ENCODE data around the gene IQSEC3.

The IQSEC3 gene

DNA sequence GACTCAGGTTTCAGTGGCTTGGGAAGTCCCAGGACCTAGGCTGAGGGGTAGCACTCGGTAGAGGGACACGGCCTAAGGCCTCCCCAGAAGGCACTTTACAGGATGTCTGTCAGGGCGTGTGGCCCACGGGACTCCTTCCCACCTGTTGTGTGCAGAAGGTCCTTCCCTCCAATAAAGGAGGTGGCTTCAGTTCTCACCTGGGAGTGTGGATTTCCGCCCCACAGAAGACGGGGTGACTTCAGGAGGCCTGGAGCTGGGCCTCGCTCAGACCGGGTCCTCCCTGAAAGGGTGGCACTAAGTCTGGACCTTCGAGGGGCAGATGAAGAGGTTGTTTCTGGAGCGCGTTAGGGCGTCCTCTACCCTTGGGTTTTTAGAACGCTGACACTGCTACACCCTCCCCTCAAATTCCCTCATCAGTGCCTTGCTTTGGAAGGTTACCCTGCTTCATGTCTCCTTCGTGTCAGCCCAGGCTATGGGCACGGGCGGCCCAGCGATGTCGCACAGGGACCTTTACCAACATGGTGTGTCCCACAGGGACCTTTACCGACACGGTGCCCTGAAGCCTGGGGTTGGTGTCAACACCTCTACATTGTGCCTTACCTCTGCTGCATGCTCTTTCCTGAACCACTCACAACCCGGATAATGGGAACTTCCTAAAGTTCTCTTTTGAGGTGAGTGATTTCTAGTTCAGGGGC, 140.3 kb downstream of the IQSEC3 start:
- ChIA-PET CTCF (no interaction called here), POLR2A (no interaction called here)
- TF ChIP-seq, protein P1, sequence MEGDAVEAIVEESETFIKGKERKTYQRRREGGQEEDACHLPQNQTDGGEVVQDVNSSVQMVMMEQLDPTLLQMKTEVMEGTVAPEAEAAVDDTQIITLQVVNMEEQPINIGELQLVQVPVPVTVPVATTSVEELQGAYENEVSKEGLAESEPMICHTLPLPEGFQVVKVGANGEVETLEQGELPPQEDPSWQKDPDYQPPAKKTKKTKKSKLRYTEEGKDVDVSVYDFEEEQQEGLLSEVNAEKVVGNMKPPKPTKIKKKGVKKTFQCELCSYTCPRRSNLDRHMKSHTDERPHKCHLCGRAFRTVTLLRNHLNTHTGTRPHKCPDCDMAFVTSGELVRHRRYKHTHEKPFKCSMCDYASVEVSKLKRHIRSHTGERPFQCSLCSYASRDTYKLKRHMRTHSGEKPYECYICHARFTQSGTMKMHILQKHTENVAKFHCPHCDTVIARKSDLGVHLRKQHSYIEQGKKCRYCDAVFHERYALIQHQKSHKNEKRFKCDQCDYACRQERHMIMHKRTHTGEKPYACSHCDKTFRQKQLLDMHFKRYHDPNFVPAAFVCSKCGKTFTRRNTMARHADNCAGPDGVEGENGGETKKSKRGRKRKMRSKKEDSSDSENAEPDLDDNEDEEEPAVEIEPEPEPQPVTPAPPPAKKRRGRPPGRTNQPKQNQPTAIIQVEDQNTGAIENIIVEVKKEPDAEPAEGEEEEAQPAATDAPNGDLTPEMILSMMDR (IDR thresholded peaks at IDR 0.05; ENCODE audit: control extremely low read depth, extremely low read depth, low read depth, missing control alignments): no peak
- no peak for DNase-seq (ENCODE audit: extremely low spot score)

GRCh38 chr12:207804-208203, 141.2 kb downstream of the IQSEC3 start:
- ChIA-PET CTCF (no interaction called here), POLR2A (no interaction called here)

DNA sequence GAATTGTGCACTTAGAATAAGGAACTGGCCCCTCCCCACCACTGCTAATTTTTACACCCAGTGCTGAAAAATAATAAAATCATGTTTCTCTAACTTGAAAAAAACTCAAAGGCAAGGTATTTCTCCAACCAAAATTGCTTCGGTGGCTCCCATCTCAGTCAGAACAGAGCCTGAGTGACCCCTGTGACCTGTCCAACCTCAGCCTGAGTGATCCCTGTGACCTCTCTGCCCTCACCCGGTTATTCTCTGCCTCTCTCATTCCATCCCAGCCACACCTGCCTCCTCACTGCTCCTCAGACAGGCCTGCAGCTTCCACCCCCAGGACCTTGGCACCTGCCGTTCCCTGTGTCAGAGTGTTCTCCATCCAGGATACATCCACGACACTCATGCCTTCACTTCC, 142.2 kb downstream of the IQSEC3 start:
- CTCF ChIA-PET: no interaction called here

More at GRCh38 chr12:207804-208203, 141.2 kb downstream of the IQSEC3 start:
- TF ChIP-seq, protein P1 (IDR thresholded peaks at IDR 0.05; ENCODE audit: control extremely low read depth, extremely low read depth, low read depth, missing control alignments): no peak
- DNase-seq (ENCODE audit: extremely low spot score): no peak

DNA sequence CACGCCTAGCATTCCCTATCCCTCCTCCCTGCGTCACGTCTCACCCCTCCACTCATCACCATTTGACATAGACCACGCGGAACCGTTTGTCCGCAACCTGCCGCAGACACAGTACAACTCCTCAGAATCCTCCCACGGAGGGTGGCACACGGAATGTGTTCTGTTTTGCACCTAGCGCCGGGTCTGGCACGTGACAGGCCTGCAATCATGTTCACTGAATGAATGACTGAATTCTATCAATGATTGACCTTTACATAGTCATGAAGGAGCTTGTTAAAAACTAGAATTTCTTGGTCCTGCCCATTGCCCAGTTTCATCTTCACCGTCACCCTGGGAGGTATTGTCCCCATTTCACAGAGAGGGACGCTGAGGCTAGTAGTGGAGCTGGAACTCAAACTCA, 142.7 kb downstream of the IQSEC3 start:
- DNase-seq (ENCODE audit: extremely low spot score): no peak
- ChIA-PET POLR2A (no interaction called here), CTCF (interaction anchor here (3.6 kb wide), 1 partner anchor 11 kb away, joined by 16 read pairs; no protein-coding TSS in a partner anchor)
- TF ChIP-seq, protein P1 (IDR thresholded peaks at IDR 0.05; ENCODE audit: control extremely low read depth, extremely low read depth, low read depth, missing control alignments): no peak

More for the DNA sequence above, 142.2 kb downstream of the IQSEC3 start:
- POLR2A ChIA-PET: no interaction called here
- no peak for DNase-seq (ENCODE audit: extremely low spot score)
- TF ChIP-seq, protein P1 (IDR thresholded peaks at IDR 0.05; ENCODE audit: control extremely low read depth, extremely low read depth, low read depth, missing control alignments): no peak

DNA sequence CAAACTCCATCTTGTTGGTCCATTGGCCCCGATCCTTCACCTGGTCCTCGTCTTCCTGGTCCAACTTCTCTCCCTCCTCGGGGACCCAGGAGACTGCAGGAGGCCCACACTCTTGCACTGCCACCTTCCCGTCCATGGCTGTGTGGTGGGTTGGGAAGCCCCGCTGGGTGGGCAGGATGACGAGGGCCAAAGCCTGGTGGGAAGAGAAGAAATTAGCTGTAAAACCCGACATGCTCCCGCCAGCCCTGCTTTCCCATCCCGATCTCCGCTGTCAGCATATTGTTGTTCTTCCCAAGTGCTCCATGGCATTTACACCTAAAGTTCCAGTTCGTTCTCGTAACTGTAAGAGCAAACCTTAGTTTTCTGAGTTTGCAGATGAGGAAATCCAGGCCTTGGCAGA, 143.3 kb downstream of the IQSEC3 start:
- no peak for DNase-seq (ENCODE audit: extremely low spot score)
- TF ChIP-seq, protein P1 (IDR thresholded peaks at IDR 0.05; ENCODE audit: control extremely low read depth, extremely low read depth, low read depth, missing control alignments): no peak
- CTCF ChIA-PET: interaction anchor here (3.6 kb wide), 1 partner anchor 10 kb away, joined by 16 read pairs; no protein-coding TSS in a partner anchor
- POLR2A ChIA-PET: no interaction called here

- no peak for DNase-seq (ENCODE audit: extremely low spot score)
- ChIA-PET POLR2A (no interaction called here), CTCF (interaction anchor here (0.8 to 3.6 kb wide), 2 partner anchors 10 to 18 kb away, joined by 3 to 16 read pairs; no protein-coding TSS in a partner anchor)
- TF ChIP-seq, protein P1 (IDR thresholded peaks at IDR 0.05; ENCODE audit: control extremely low read depth, extremely low read depth, low read depth, missing control alignments): no peak
Measured at GRCh38 chr12:210277-211141, 143.9 kb downstream of the IQSEC3 start.

Data from GM10248 (cell line).